ENCODE data around the gene TMEM121. TPM values are rescaled to one million over a fixed set of nuclear protein-coding genes. Genes with fewer than 3 reads are reported as not detected.

TMEM121 gene
- total RNA-seq, 2 experiments from 2014 or later: 0.21 to 0.25 TPM

DNA sequence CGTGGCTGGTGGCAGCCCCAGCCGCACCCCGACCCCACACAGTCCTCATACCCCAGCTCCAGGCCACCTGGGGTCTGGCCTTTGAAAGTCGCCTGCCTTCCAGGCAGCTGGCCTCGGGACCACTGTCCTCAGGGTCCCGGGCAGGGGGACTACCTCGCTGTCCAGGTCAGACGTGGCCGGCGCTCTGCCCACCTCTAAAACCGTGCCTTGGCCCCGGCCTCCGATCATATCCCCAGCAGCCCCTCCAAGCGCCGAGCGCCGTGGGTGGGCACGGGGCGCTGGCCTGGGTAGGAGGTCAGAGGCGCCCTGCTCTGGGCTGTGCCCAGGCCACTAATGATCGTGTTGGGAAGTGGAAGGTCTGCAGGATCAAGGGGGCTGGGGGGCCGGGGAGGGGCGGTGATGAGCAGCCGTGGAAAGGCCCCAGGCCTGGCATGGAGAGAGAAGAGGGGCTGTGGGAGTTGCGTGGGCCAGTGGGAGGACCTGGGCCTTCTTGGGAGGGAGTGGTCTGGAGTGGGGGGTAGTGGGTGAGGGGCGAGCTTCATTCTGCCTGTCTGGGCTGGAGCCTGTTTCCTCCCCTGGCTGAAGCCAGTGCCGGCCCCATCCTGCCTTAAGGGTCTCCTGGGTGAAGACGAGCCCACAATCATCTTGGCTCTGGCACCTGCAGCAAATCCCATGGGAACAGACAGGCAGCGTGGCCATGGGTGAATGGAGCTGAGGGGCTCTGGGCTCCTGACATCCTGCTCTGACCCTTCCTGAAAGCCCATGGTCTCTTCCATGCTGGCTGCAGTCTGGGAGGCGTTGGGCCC is 4.9 kb downstream of the TMEM121 start:
- Histone ChIP-seq H2AFZ (ENCODE audit: low read length) (no peak overlapping the region), H3K27ac (ENCODE audit: low read depth, low read length, poor library complexity, severe bottlenecking) (no peak overlapping the region), H3K79me2 (ENCODE audit: insufficient read depth, low read depth, low read length) (no peaks in the 10 kb centered on the region), H3K4me3 (ENCODE audit: low read depth, low read length, poor library complexity, severe bottlenecking) (no peak overlapping the region), H3K9me2 (ENCODE audit: insufficient read depth, low read length) (no peaks in the 10 kb centered on the region), H3K4me1 (ENCODE audit: insufficient read depth, low read length, poor library complexity, severe bottlenecking) (peaks cover 47% of the 10 kb centered on the region), H4K20me1 (ENCODE audit: insufficient read depth, low read length) (no peaks in the 10 kb centered on the region), H3K9me3 (ENCODE audit: low read length) (no peaks in the 10 kb centered on the region), H3K36me3 (ENCODE audit: insufficient read depth, low read length) (no peaks in the 10 kb centered on the region), H3K4me2 (ENCODE audit: low read length) (peak overlapping the region; percentile 30; the same call in 1 of the 2 replicates)
- BruUV-seq (replicated peaks): no TSS peak
- POLR2A ChIA-PET: no interaction called here
- CTCF ChIA-PET (ENCODE audit: unreplicated experiment): interaction anchor here (0.5 kb wide), 1 partner anchor 20 kb away, joined by 6 read pairs; no protein-coding TSS in a partner anchor
- TF ChIP-seq, protein P1, sequence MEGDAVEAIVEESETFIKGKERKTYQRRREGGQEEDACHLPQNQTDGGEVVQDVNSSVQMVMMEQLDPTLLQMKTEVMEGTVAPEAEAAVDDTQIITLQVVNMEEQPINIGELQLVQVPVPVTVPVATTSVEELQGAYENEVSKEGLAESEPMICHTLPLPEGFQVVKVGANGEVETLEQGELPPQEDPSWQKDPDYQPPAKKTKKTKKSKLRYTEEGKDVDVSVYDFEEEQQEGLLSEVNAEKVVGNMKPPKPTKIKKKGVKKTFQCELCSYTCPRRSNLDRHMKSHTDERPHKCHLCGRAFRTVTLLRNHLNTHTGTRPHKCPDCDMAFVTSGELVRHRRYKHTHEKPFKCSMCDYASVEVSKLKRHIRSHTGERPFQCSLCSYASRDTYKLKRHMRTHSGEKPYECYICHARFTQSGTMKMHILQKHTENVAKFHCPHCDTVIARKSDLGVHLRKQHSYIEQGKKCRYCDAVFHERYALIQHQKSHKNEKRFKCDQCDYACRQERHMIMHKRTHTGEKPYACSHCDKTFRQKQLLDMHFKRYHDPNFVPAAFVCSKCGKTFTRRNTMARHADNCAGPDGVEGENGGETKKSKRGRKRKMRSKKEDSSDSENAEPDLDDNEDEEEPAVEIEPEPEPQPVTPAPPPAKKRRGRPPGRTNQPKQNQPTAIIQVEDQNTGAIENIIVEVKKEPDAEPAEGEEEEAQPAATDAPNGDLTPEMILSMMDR (conservative IDR thresholded peaks at IDR 0.05; ENCODE audit: low read length): no peak
- intact Hi-C loops (cut with micrococcal nuclease; ENCODE audit: unreplicated experiment): no loop called here
- DNase-seq (ENCODE audit: low spot score): peak; percentile 47

GRCh38 chr14:105531894-105532623 is 5.7 kb downstream of the TMEM121 start:
- CTCF ChIA-PET (ENCODE audit: unreplicated experiment): interaction anchor here (0.6 kb wide), 1 partner anchor 1986 kb away, joined by 3 read pairs; no protein-coding TSS in a partner anchor
- Histone ChIP-seq H3K4me1 (ENCODE audit: insufficient read depth, low read length, poor library complexity, severe bottlenecking) (peaks cover 47% of the 10 kb centered on the region), H3K27ac (ENCODE audit: low read depth, low read length, poor library complexity, severe bottlenecking) (no peak overlapping the region), H3K4me2 (ENCODE audit: low read length) (peak overlapping the region; percentile 30; the same call in 1 of the 2 replicates), H3K36me3 (ENCODE audit: insufficient read depth, low read length) (no peaks in the 10 kb centered on the region), H3K9me2 (ENCODE audit: insufficient read depth, low read length) (no peaks in the 10 kb centered on the region), H3K79me2 (ENCODE audit: insufficient read depth, low read depth, low read length) (no peaks in the 10 kb centered on the region), H4K20me1 (ENCODE audit: insufficient read depth, low read length) (no peaks in the 10 kb centered on the region), H2AFZ (ENCODE audit: low read length) (no peak overlapping the region), H3K4me3 (ENCODE audit: low read depth, low read length, poor library complexity, severe bottlenecking) (no peak overlapping the region), H3K9me3 (ENCODE audit: low read length) (no peaks in the 10 kb centered on the region)
- TF ChIP-seq, protein P1 (conservative IDR thresholded peaks at IDR 0.05; ENCODE audit: low read length): no peak
- TF ChIP-seq EZH2phosphoT487 (IDR thresholded peaks at IDR 0.05; ENCODE audit: borderline replicate concordance, low read depth, low read length): no peak
- POLR2A ChIA-PET: interaction anchor here (0.7 to 0.9 kb wide), 2 partner anchors 49 to 51 kb away, joined by 3 read pairs; no protein-coding TSS in a partner anchor
- intact Hi-C loops (cut with micrococcal nuclease; ENCODE audit: unreplicated experiment): loop anchor here (2.0 kb wide), 1 partner anchor 41 kb away; the partner anchor contains the start of gene TEDC1
- DNase-seq (ENCODE audit: low spot score): peak; percentile 22
- no TSS peak for BruUV-seq (replicated peaks)
